Measurements from ENCODE around the gene DUS1L.

DUS1L gene

DNA sequence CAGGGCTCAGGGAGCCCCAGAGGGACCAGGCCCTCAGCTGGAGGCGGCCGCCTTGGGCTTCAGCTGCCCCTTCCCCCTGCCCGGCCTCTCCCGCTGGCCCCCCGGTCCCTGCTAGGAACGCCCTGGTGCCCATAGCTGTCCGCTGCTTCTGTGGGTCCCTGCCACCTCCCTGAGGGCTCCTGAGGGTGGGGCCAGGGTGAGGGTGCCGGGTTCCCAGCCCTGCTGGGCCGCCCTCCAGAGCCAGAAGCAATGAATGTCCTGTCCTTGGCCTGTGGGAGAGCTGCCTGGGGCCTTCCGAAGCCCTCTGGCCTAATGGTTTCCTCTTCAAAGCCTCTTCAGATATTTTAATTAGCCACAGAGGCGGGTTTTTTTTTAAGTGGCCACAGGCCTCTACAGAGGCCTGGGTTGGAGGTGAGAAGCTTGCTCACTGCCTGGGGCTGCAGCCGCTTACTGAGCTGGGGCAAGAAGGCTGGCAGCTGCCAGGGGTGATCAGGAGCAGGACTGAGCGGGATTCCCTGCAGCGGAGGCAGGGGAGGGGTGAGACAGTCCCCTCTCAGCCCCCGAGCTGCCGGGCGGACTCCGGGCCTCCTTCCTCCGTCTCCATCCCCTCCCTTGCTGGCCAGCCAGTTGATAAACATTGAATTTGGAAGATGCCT is 52.8 kb downstream of the DUS1L start:
- no peak for DNase-seq (ENCODE audit: low spot score)

DNA sequence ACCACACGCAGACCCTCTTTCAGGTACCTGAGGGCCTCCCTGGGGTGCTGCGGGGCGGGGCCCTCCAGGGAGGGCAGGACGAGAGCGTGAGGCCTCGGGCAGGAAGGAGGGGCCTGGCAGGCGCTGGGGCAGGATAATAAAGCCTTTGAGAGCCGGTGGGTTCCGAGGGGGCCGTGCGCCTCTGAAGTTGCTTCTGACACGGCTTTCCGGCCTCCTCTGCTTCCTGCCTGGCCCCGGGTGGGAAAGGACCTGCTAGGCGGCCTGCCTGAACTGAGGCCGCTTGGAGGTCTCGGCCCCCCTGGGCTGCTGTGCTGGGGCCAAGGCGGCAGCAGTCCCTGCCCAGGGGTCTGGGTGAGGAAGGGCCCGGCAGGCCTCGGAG is 53.4 kb downstream of the DUS1L start:
- DNase-seq (ENCODE audit: low spot score), result no peak

DNA sequence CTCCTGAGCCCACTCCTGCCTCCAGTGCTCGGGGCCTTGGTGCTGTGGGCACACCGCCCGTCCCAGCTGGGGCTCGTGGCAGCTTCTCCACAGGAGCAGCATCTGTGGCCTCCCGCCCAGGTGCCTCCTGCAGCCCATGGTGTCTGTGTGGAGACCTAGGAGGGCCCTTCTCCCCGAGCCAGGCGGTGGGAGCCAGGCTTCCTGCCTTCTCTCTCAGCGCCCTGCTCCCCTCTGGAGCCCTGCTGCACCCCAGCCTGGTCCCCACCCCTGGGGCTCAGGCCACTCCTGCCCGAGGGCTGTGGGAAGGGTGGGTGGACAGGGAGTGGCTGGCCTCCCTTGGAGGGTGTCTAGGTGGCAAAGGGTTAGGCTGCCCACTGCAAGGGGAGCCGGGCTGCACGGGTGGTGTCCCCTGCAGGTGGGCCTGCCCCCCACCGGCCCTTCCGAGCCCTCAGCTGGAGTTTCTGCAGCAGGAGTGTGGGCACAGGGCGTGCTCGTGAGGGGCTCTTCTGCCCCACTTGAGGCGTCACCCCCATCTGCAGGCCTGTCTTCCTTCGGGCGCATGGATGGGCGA is 53.9 kb downstream of the DUS1L start:
- DNase-seq (ENCODE audit: low spot score), result no peak

DNA sequence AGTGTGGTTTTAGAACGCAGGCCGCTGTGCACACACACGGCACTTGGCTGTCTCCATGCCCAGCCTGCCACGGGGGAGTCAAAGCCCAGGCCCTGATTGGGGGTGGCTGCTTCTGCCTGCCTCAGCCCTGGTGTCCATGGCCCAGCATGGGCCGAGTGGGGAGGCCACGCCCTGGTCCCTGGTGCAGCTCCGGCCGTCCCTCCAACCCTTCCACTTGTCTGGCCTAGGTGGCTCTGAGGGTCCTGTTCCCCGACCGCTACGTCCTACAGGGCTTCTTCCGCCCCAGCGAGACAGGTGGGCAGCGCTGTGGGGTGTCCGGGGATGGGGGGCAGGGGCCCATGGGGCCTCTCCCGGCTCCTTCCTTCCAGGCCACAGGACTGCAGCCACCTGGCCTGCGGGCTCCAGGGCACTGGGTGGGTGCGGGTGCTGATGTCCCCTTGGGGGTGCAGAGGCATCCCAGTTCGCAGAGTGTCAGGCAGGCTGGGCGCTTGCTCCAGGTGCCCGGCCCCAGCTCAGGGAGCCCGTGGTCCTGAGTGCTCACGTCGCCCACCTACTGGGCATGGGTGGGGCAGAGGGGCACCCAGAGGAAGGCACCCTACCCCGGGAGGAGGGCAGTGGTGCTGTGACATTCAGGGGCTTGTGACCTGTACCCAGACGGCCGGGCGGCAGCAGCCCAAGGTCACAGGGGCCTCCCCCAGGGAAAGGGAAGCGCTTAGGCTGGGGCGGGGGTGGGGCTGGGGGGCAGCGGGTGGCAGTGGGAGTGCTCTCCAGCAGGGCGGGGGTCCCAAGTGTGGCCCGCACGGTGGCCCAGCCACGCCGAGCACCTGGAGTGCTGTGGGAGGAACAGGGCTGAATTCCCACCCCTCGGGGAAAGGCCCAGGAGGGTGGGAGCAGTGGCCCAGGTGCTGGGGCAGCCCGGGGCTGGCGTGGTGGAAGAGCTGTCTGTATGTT is 54.8 kb downstream of the DUS1L start:
- no peak for DNase-seq (ENCODE audit: low spot score)

DNA sequence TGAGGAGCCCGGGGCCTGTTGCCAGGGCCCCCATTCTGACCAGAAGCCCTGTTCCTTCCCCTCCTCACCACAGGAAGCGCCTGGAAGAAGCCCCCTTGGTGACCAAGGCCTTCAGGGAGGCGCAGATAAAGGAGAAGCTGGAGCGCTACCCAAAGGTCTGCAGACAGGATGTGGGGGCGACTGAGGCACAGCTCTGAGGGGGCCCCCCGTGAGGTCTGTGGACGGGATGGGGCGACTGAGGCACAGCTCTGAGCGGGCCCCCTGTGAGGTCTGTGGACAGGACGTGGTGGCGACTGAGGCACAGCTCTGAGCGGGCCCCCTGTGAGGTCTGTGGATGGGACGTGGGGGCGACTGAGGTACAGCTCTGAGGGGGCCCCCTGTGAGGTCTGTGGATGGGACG is 56.2 kb downstream of the DUS1L start:
- no peak for DNase-seq (ENCODE audit: low spot score)

DNA sequence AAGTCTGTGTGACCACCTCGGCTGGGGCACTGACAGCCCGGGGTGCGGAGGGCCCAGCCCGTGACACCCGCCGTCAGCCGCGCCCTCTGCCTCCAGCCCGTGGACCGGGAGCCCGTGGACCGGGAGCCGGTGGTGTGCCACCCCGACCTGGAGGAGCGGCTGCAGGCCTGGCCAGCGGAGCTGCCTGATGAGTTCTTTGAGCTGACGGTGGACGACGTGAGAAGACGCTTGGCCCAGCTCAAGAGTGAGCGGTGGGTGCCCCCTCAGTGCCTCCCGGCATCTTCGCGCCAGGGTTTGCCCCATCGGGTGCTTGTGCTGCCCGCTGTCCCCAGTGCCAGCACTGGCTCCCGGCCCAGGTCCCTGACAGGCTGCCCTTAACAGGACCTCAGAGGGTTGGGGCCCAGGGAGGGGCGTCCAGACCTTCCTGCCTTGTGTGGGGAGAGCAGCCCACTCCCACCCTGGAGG is 56.6 kb downstream of the DUS1L start:
- DNase-seq (ENCODE audit: low spot score), result no peak

DNA sequence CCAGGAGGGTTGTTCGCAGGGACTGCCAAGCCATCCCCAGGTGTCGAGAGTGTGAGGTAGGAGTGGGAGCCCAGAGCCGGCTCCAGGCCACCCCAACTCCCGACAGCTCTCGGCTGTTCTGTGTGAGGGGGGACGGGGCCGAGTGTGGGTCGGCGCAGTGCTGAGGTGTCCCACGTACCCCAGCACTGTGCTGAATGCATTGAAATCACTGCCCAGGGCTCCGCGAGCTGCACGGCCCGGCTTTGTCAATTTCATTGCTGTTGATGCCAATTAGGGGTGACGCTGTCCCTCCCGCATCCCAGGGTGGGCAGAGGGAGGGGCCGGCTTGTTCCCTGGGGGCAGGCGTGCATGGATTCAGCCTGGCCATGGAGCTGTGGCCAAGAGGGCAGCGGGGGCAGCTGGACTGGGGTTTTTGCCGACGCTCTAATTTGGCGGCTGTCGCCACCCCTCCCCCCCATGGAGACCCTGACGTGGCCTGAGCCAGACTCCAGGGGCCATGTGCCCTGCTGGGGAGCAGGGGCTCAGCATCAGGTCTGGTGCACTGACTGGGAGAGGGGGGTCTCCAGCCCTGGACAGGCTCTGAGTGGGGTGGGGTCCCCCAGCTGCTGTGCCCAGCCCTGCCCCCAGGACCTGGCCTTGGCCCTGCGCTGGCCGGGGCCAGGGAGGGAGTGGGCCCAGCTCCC is 57.2 kb downstream of the DUS1L start:
- no peak for DNase-seq (ENCODE audit: low spot score)

Data from D341Med (cell line).